ENCODE results near the gene SCFD2.

The SCFD2 gene

GRCh38 chr4:52889354-52889753 lies 476.5 kb downstream of the SCFD2 start:
- H3K9me3 ChIP-seq (ENCODE audit: low read length) = peaks cover 11% of the 10 kb centered on the region; the same call in 1 of the 2 replicates
- no peak overlapping the region for H3K4me2 ChIP-seq (ENCODE audit: low read length)
- no peak overlapping the region for H2AFZ ChIP-seq (ENCODE audit: low read length)
- no peaks in the 10 kb centered on the region for H3K36me3 ChIP-seq (ENCODE audit: insufficient read depth, low read length)
- no peaks in the 10 kb centered on the region for H3K79me2 ChIP-seq (ENCODE audit: insufficient read depth, low read length)
- no peak overlapping the region for H3K27ac ChIP-seq (ENCODE audit: low read depth, low read length, poor library complexity, severe bottlenecking)
- TF ChIP-seq CTCF (IDR thresholded peaks at IDR 0.05; ENCODE audit: low read length) = no peak
- TF ChIP-seq EZH2 (IDR thresholded peaks at IDR 0.05; ENCODE audit: borderline replicate concordance, low read length) = no peak
- H3K27me3 ChIP-seq (ENCODE audit: insufficient read depth, low read length) = no peaks in the 10 kb centered on the region
- no peaks in the 10 kb centered on the region for H3K9me2 ChIP-seq (ENCODE audit: low read depth, low read length)
- H4K20me1 ChIP-seq (ENCODE audit: insufficient read depth, low read length) = no peaks in the 10 kb centered on the region
- H3F3A ChIP-seq (ENCODE audit: insufficient read depth, low read length) = no peaks in the 10 kb centered on the region
- H3K4me1 ChIP-seq (ENCODE audit: insufficient read depth, low read length, severe bottlenecking) = no peaks in the 10 kb centered on the region
- no peak overlapping the region for H3K9ac ChIP-seq (ENCODE audit: low read length)
- H3K4me3 ChIP-seq (ENCODE audit: low read depth, low read length, poor library complexity, severe bottlenecking) = no peak overlapping the region

- H3K27ac ChIP-seq (ENCODE audit: low read depth, low read length, poor library complexity, severe bottlenecking) = no peak overlapping the region
- no peaks in the 10 kb centered on the region for H3F3A ChIP-seq (ENCODE audit: insufficient read depth, low read length)
- no peaks in the 10 kb centered on the region for H3K4me1 ChIP-seq (ENCODE audit: insufficient read depth, low read length, severe bottlenecking)
- no peaks in the 10 kb centered on the region for H3K79me2 ChIP-seq (ENCODE audit: insufficient read depth, low read length)
- no peaks in the 10 kb centered on the region for H3K36me3 ChIP-seq (ENCODE audit: insufficient read depth, low read length)
- peaks cover 11% of the 10 kb centered on the region; the same call in 1 of the 2 replicates for H3K9me3 ChIP-seq (ENCODE audit: low read length)
- TF ChIP-seq EZH2 (IDR thresholded peaks at IDR 0.05; ENCODE audit: borderline replicate concordance, low read length) (no peak), CTCF (IDR thresholded peaks at IDR 0.05; ENCODE audit: low read length) (no peak)
- H3K9me2 ChIP-seq (ENCODE audit: low read depth, low read length) = no peaks in the 10 kb centered on the region
- no peaks in the 10 kb centered on the region for H4K20me1 ChIP-seq (ENCODE audit: insufficient read depth, low read length)
- no peak overlapping the region for H2AFZ ChIP-seq (ENCODE audit: low read length)
- H3K4me2 ChIP-seq (ENCODE audit: low read length) = no peak overlapping the region
- H3K27me3 ChIP-seq (ENCODE audit: insufficient read depth, low read length) = no peaks in the 10 kb centered on the region
- no peak overlapping the region for H3K4me3 ChIP-seq (ENCODE audit: low read depth, low read length, poor library complexity, severe bottlenecking)
- H3K9ac ChIP-seq (ENCODE audit: low read length) = no peak overlapping the region
Measured at GRCh38 chr4:52884994-52885393, 480.9 kb downstream of the SCFD2 start.

GRCh38 chr4:52883707-52884669 lies 481.9 kb downstream of the SCFD2 start:
- no peak overlapping the region for H2AFZ ChIP-seq (ENCODE audit: low read length)

More at GRCh38 chr4:52883707-52884669, 481.9 kb downstream of the SCFD2 start:
- H3K27ac ChIP-seq (ENCODE audit: low read depth, low read length, poor library complexity, severe bottlenecking) = no peak overlapping the region
- no peaks in the 10 kb centered on the region for H3K9me2 ChIP-seq (ENCODE audit: low read depth, low read length)
- no peaks in the 10 kb centered on the region for H3K27me3 ChIP-seq (ENCODE audit: insufficient read depth, low read length)
- no peaks in the 10 kb centered on the region for H3K4me1 ChIP-seq (ENCODE audit: insufficient read depth, low read length, severe bottlenecking)
- no peak overlapping the region for H3K4me3 ChIP-seq (ENCODE audit: low read depth, low read length, poor library complexity, severe bottlenecking)
- TF ChIP-seq EZH2 (IDR thresholded peaks at IDR 0.05; ENCODE audit: borderline replicate concordance, low read length) (no peak), CTCF (IDR thresholded peaks at IDR 0.05; ENCODE audit: low read length) (no peak)
- H3K9me3 ChIP-seq (ENCODE audit: low read length) = peaks cover 11% of the 10 kb centered on the region; the same call in 1 of the 2 replicates
- H3F3A ChIP-seq (ENCODE audit: insufficient read depth, low read length) = no peaks in the 10 kb centered on the region
- H3K9ac ChIP-seq (ENCODE audit: low read length) = no peak overlapping the region
- no peaks in the 10 kb centered on the region for H4K20me1 ChIP-seq (ENCODE audit: insufficient read depth, low read length)
- H3K79me2 ChIP-seq (ENCODE audit: insufficient read depth, low read length) = no peaks in the 10 kb centered on the region
- no peak overlapping the region for H3K4me2 ChIP-seq (ENCODE audit: low read length)
- H3K36me3 ChIP-seq (ENCODE audit: insufficient read depth, low read length) = no peaks in the 10 kb centered on the region
